ENCODE results near the gene MCM9.

MCM9 gene

DNA sequence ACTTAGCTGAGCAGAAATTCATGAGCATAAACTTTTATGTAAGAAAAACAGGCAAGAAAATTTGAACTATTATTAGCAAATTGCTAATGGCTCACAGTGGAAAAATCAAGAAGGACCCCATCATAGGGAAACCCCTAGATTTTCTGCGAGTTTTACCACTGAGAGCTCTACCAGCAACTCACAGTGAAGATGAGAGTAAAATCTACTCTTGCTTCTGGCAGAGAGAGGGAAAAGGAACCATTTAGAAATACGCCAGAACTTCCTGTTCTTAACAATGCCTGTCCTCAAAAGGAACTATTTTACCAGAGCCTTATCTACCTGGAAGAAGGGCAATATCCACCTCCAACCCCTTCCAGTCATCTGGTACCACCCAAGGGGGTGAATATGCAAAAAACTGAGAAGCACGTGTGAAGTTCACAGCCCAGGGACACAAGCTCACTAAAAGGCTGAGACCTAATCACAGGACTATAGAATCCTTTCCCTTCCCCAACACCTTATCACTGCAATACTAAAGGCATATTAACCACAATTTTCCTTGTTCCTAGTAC lies 75.4 kb downstream of the MCM9 start:
- Mint-ChIP-seq H3K4me1 (ENCODE audit: low read depth) (peaks cover 22% of the 10 kb centered on the region), H3K9me3 (no peaks in the 10 kb centered on the region), H3K4me3 (no peak overlapping the region), H3K27ac (peak overlapping the region; percentile 44), H3K36me3 (ENCODE audit: low read depth) (peaks cover 20% of the 10 kb centered on the region), H3K27me3 (no peaks in the 10 kb centered on the region)
- intact Hi-C loops (cut with micrococcal nuclease): no loop called here

DNA sequence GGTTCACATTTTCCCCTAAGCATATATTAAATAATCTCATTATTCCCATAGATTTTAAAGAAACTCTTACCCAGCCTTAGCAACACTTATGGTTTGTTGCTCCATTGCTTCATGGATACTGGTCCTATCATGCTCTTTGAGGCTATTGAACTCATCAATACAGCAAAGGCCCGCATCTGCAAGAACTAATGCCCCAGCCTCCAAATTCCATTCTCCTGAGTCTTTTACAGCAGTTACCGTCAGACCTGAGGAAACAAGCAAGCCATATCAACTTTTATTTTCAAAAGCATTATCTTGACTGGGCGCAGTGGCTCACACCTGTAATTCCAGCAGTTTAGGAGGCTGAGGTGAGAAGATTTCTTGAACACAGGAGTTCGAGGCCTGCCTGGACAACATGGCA lies 78.7 kb downstream of the MCM9 start:
- H3K36me3 Mint-ChIP-seq (ENCODE audit: low read depth): peaks cover 10% of the 10 kb centered on the region
- no peaks in the 10 kb centered on the region for H3K27me3 Mint-ChIP-seq
- H3K27ac Mint-ChIP-seq: no peak overlapping the region
- H3K4me3 Mint-ChIP-seq: no peak overlapping the region
- H3K4me1 Mint-ChIP-seq (ENCODE audit: low read depth): peaks cover 16% of the 10 kb centered on the region
- H3K9me3 Mint-ChIP-seq: no peaks in the 10 kb centered on the region
- intact Hi-C loops (cut with micrococcal nuclease): no loop called here

DNA sequence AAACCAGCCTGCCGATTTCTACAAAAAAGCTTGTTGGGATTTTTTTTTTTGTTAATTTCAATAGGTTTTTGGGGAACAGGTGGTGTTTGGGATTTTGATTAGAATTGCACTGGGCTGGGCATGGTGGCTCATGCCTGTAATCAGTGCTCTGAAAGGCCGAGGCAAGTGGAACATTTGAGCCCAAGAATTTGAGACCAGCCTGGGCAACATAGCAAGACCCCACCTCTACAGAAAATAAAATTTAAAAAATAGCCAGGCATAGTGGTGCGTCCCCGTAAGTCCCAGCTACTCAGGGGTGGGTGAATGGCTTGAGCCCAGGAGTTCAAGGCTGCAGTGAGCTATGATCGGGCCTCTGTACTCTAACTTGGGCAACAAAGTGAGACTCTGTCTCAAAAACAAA lies 81.6 kb downstream of the MCM9 start:
- H3K27ac Mint-ChIP-seq: no peak overlapping the region
- no peak overlapping the region for H3K4me3 Mint-ChIP-seq
- intact Hi-C loops (cut with micrococcal nuclease): no loop called here
- H3K9me3 Mint-ChIP-seq: no peaks in the 10 kb centered on the region
- no peaks in the 10 kb centered on the region for H3K27me3 Mint-ChIP-seq
- H3K4me1 Mint-ChIP-seq (ENCODE audit: low read depth): no peaks in the 10 kb centered on the region
- H3K36me3 Mint-ChIP-seq (ENCODE audit: low read depth): peaks cover 6% of the 10 kb centered on the region

DNA sequence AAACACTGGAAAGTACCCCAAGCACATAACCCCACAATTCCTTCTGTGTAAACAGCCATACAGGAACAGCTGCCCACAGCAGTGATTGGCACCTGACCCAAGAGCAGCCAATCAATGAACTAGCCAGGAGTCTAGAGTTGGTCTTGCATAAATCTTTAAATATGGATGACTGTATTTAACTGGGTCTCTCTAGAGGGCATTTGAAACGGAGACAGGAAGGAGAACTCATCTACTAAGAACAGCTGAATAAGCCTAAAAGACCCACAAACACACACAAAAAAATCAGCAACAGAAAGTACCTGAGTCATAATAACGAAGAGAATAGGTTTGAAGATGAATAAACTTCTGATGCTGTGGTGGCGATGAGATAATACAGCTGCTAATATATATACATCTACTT lies 90.0 kb downstream of the MCM9 start:
- Mint-ChIP-seq H3K27ac (no peak overlapping the region), H3K4me3 (no peak overlapping the region), H3K4me1 (ENCODE audit: low read depth) (peaks cover 13% of the 10 kb centered on the region), H3K9me3 (peaks cover 6% of the 10 kb centered on the region), H3K36me3 (ENCODE audit: low read depth) (peaks cover 45% of the 10 kb centered on the region), H3K27me3 (no peaks in the 10 kb centered on the region)
- intact Hi-C loops (cut with micrococcal nuclease): no loop called here

DNA sequence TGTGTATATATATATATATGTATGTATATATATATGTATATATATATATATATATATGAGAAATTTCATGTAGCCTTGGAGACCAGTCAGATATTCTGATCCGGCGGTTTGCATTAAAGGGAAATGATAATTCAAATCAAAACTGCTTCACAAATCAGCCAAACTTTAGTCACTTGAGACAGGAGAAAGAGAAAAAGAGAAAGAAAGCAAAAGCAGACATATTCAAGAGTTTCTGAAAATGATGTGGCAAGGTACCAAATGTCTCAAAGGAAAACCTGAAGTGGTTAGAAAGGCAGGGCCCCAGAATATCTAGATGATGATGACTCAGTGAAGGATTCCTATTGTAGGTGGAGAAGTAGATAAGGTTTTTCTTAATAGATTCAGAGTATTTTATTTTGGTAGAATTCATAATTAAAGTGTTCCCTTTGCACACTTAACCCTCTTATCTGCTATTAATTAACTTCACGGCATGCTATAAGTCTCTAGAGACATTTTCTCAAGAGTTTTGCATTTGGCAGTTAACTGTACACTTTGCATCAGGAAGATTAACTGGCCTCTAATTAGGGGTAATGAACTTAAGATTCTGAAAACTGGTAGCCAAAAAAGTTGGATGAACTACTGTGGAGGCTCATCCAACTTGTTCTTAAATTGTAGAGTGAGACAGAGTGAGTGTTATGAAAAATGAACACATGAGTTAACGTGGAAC lies 91.1 kb downstream of the MCM9 start:
- Mint-ChIP-seq H3K27me3 (no peaks in the 10 kb centered on the region), H3K4me1 (ENCODE audit: low read depth) (peaks cover 13% of the 10 kb centered on the region), H3K4me3 (no peak overlapping the region), H3K36me3 (ENCODE audit: low read depth) (peaks cover 56% of the 10 kb centered on the region), H3K9me3 (peaks cover 17% of the 10 kb centered on the region), H3K27ac (no peak overlapping the region)
- intact Hi-C loops (cut with micrococcal nuclease): no loop called here

DNA sequence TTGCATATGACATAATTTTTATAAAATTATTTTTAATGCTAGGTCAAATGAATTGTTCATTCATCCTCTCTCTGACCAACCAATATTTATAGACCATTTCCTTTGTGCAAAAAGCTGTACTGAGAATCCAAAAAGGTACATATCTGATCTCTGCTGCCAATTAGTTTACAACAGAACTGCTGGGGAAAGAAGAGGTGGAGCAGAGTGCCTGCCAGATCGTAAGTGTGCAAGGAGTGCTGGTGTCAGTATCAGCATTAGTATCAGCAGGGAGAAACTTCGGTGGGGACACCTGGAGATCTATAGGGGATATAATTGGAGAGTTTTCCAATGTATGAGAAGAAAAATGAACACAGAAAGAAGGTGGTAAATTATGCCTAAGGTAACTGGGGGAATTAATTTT lies 104.3 kb downstream of the MCM9 start:
- Mint-ChIP-seq H3K27ac (no peak overlapping the region), H3K9me3 (no peaks in the 10 kb centered on the region), H3K4me1 (ENCODE audit: low read depth) (no peaks in the 10 kb centered on the region), H3K36me3 (ENCODE audit: low read depth) (peaks cover 34% of the 10 kb centered on the region), H3K4me3 (no peak overlapping the region), H3K27me3 (no peaks in the 10 kb centered on the region)
- intact Hi-C loops (cut with micrococcal nuclease): no loop called here

DNA sequence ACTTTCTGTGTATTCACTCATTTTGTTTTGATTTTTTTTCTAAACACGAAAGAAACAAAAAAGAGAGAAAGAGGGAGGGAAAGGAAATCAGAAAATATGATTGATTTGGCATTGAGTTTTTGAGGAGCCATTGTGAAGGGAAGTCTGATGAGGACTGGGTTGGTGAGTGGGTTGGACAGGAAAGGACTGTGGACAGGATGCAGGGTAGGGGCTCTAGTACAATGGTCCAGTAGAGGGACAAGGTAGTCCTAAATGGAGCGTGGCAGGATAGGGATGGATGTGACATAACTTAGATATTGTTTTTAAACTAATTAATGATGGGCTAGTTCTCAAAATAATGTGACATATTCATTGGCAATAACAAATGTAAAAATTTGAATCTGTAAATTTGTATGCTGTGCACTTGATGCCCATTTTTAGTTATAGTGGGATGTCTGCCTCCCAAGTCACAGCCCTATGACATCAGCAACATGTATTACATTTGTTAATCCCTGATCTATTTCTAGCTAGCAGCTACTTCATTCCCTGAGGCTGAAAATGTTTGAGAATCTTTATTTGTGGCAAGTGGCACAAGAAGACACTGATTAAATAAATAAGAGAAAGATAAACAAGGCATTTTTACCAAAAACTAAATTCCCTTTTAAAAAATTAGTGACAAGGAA lies 105.0 kb downstream of the MCM9 start:
- Mint-ChIP-seq H3K4me1 (ENCODE audit: low read depth) (no peaks in the 10 kb centered on the region), H3K9me3 (no peaks in the 10 kb centered on the region), H3K4me3 (no peak overlapping the region), H3K27ac (no peak overlapping the region), H3K27me3 (no peaks in the 10 kb centered on the region), H3K36me3 (ENCODE audit: low read depth) (peaks cover 41% of the 10 kb centered on the region)
- intact Hi-C loops (cut with micrococcal nuclease): no loop called here

DNA sequence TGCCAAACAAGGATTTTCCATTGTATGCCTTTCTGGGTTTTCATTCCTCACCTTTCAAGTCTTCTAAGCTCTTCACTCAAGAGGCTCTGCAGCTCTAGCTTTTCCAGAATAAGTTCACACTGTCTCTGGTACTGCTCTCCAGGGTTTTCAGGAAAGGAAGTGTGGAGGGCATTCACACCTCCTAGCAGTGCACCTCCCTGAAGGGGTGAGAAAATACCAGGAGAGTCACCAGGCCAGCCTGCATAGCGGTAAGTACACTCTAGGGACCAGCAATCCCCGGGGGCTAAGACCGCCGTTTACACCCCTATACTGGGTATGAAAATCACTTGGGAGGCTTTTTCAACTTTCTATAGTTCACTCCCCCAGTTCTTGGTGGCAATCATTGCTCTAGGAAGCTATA lies 108.9 kb downstream of the MCM9 start:
- no peaks in the 10 kb centered on the region for H3K27me3 Mint-ChIP-seq
- H3K27ac Mint-ChIP-seq: no peak overlapping the region
- peaks cover 75% of the 10 kb centered on the region for H3K36me3 Mint-ChIP-seq (ENCODE audit: low read depth)
- H3K4me3 Mint-ChIP-seq: no peak overlapping the region
- H3K9me3 Mint-ChIP-seq: peaks cover 20% of the 10 kb centered on the region
- intact Hi-C loops (cut with micrococcal nuclease): no loop called here
- H3K4me1 Mint-ChIP-seq (ENCODE audit: low read depth): no peaks in the 10 kb centered on the region

DNA sequence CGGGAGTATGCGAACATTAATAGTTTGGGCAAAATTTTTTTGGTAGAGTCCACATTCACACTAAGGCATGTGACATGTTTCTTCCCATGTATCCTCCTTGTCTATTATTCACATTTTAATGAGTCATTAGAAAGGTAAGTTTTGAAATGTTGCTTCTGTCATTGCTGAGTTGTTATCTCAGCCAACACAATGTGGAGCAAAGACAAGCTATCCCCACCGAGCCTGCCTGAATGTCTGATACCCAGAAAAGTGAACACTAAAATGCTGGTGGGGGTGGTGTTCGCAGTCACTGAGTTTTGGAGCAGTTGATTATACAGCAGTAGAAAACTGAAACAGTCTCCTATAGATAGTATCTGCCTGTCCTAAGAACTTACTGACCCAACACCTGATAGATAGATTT lies 109.3 kb downstream of the MCM9 start:
- intact Hi-C loops (cut with micrococcal nuclease): no loop called here
- Mint-ChIP-seq H3K4me1 (ENCODE audit: low read depth) (no peaks in the 10 kb centered on the region), H3K36me3 (ENCODE audit: low read depth) (peaks cover 79% of the 10 kb centered on the region), H3K27ac (no peak overlapping the region), H3K4me3 (no peak overlapping the region), H3K27me3 (no peaks in the 10 kb centered on the region), H3K9me3 (peaks cover 24% of the 10 kb centered on the region)

DNA sequence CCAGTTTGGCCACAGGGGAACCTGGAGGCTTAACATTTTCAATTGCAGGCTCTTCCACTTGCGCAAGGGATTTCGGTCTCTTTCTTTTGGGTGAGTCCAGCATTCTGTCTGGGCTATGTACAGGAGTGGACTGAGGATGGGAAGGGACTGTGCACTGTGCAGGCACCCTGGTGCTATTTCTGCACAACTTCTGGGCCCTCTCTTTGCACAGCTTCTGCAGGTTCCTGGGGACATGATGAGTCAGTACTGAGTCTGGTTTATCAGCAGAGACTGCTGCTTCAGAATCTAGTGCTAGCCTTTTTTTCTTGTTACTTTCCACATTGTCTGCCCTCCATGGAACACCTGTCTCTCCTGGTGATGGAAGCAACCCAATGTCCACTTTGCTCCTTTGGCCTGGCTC lies 119.5 kb downstream of the MCM9 start:
- H3K27me3 Mint-ChIP-seq: no peaks in the 10 kb centered on the region
- no peak overlapping the region for H3K4me3 Mint-ChIP-seq
- no peak overlapping the region for H3K27ac Mint-ChIP-seq
- H3K36me3 Mint-ChIP-seq (ENCODE audit: low read depth): peaks cover 28% of the 10 kb centered on the region
- peaks cover 29% of the 10 kb centered on the region for H3K4me1 Mint-ChIP-seq (ENCODE audit: low read depth)
- H3K9me3 Mint-ChIP-seq: peaks cover 5% of the 10 kb centered on the region
- intact Hi-C loops (cut with micrococcal nuclease): no loop called here

DNA sequence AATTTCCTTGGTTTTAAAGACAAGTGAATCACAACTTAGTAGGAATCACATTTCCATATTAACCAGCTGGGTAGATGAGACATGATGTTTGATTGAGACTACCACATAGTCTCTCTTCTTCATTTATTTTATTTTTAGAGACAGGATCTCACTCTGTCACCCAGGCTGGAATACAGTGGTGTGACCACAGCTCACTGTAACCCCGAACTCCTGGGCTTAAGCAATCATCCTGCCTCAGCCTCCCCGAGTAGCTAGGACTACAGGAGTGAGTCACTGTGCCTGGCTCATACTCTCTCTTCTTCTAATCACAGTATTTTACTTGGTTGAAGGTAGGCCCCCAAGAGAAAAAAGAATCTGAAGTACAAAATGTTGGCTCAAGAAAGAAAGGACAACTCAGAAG lies 121.2 kb downstream of the MCM9 start:
- no peaks in the 10 kb centered on the region for H3K9me3 Mint-ChIP-seq
- H3K36me3 Mint-ChIP-seq (ENCODE audit: low read depth): peaks cover 28% of the 10 kb centered on the region
- H3K4me1 Mint-ChIP-seq (ENCODE audit: low read depth): peaks cover 44% of the 10 kb centered on the region
- H3K4me3 Mint-ChIP-seq: no peak overlapping the region
- H3K27ac Mint-ChIP-seq: no peak overlapping the region
- no peaks in the 10 kb centered on the region for H3K27me3 Mint-ChIP-seq
- intact Hi-C loops (cut with micrococcal nuclease): no loop called here

DNA sequence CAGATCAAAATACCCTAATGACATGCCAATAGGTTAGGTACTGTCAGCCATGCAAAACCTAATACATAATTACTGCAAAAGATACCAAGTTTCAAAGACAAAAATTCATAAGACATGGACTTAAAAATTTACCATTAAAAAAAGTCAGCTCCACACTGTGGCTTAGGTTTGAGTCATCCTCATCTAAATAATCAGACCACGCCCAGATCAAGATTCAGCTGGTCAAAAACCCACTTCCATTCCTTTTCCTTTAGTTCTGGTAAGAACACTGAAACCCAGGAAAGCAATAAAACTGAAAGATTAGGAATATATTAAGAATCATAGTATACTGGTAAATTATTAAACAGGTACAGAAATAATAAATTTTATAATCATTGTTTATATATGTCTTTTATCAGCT lies 122.0 kb downstream of the MCM9 start:
- peaks cover 28% of the 10 kb centered on the region for H3K36me3 Mint-ChIP-seq (ENCODE audit: low read depth)
- intact Hi-C loops (cut with micrococcal nuclease): no loop called here

DNA sequence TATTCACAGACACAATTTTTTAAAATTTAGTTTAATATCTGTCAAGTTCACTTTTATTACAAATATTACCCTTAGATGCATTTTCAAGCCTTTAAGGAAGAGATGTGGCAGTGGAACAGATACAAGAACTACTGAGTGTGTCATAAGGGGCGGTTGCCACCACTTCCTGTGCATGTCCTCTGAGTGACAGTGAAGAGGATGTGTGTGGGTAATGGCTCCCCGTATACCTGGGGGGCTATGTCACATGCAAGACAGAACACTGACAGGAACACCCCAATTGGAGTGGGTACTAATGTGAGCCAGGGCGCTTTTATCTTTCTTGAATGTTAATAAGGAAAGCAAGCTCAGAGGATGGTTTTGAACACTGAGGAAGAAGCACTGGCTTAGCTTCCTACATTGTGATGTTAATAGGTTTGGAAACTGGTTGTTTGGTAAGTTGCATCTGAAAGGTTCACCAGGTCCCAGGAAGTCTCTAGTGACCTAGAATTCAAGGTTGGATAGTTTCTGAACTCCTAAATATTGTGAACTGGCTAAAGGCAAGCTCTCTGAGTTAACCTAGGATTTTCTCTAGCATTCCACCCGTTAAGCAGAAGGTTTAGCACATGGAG lies 124.4 kb downstream of the MCM9 start:
- H3K4me1 Mint-ChIP-seq (ENCODE audit: low read depth): peaks cover 38% of the 10 kb centered on the region
- no peaks in the 10 kb centered on the region for H3K27me3 Mint-ChIP-seq
- H3K27ac Mint-ChIP-seq: peak overlapping the region; percentile 42
- H3K4me3 Mint-ChIP-seq: no peak overlapping the region
- H3K36me3 Mint-ChIP-seq (ENCODE audit: low read depth): peaks cover 18% of the 10 kb centered on the region
- intact Hi-C loops (cut with micrococcal nuclease): no loop called here
- H3K9me3 Mint-ChIP-seq: no peaks in the 10 kb centered on the region

More for the DNA sequence above, 122.0 kb downstream of the MCM9 start:
- Mint-ChIP-seq H3K27me3 (no peaks in the 10 kb centered on the region), H3K4me1 (ENCODE audit: low read depth) (peaks cover 44% of the 10 kb centered on the region), H3K9me3 (no peaks in the 10 kb centered on the region), H3K4me3 (no peak overlapping the region), H3K27ac (no peak overlapping the region)

DNA sequence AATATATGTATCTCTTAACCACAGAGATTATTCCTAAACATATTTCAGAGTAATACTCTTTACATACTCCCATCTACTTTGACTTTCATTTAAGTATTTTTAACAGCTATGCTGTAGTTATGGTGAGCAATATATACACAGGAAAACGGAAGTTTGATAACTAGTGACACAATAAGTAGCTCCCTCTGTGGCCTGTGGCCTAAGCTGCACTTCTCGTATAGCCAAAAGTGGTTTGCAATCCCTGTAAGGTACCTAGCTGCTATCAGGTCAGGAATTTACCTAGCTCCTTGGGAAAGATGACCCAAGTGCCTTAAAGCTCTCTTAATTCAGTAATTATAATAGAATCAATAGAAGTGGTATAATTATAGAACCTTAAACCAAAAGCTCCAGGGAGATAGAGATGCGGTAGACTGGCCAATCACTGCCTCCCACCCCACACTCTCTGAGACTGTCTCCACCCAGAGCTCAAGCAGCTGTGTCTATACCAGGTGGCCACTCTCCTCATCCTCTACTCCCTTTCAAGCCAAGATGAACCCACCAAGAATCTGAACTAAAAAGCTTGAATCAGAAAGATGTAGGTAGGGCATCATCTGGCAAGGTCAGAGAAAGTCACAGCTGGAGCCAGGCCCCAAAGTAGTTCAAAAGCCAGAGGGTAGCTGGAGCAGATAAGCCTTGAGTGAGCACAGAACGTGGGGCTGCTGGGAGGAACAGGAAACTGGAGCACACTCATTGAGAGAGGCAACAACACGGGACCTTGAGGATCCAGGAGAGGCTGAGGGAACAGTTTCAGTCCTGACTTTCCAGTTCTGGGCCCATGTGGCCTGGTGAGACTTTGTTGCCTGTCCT lies 125.9 kb downstream of the MCM9 start:
- H3K4me3 Mint-ChIP-seq: no peak overlapping the region

More for the DNA sequence above, 125.9 kb downstream of the MCM9 start:
- intact Hi-C loops (cut with micrococcal nuclease): no loop called here
- Mint-ChIP-seq H3K36me3 (ENCODE audit: low read depth) (peaks cover 10% of the 10 kb centered on the region), H3K27ac (peak overlapping the region; percentile 56), H3K4me1 (ENCODE audit: low read depth) (peaks cover 24% of the 10 kb centered on the region), H3K9me3 (no peaks in the 10 kb centered on the region), H3K27me3 (no peaks in the 10 kb centered on the region)

Measured in dendritic cell treated with granulocyte-macrophage colony-stimulating factor and Interleukin-4, amounts not matched to agents 40 ng/mL and 50 ng/mL, for 4 days (primary cell).